Prostate gland (tissue), 2 donors: Measurements from ENCODE around the gene CYB5A. TPM values are rescaled to one million over a fixed set of nuclear protein-coding genes. Genes with fewer than 3 reads are reported as not detected.

Experiments used
- DNase-seq: peaks from one replicate; pipeline ENCODE4 v3.0.0-alpha.2; 2019; ENCODE audit warnings: low spot score
- H3K27ac ChIP-seq, 2 donors: fragments of 200-600 bp; sonication (generic); 2 replicates each; pipeline ENCODE4 v1.5.1; 2017 to 2019
- H3K27me3 ChIP-seq: fragments of 200-600 bp; sonication (generic); replicated peaks from 2 replicates; pipeline ENCODE4 v1.5.1; 2019; ENCODE audit not compliant: insufficient read depth
- H3K36me3 ChIP-seq, 2 donors: fragments of 200-600 bp; sonication (generic); 1 replicate in 1 of 2; 2 replicates in 1 of 2; pipeline versions ENCODE4 v1.5.1 to v1.8.1; 2017 to 2019
- H3K4me1 ChIP-seq: fragments of 200-600 bp; sonication (generic); replicated peaks from 2 replicates; pipeline ENCODE4 v1.5.1; 2019
- H3K4me3 ChIP-seq, 2 donors: fragments of 200-600 bp; sonication (generic); 2 replicates each; pipeline ENCODE4 v1.5.1; 2017 to 2019
- H3K9me3 ChIP-seq: fragments of 200-600 bp; sonication (generic); 2 replicates; pipeline ENCODE4 v1.5.1; 2017
- CTCF ChIP-seq, 4 experiments: fragments of 200-600 bp in 2 of 4; fragments of 450-650 bp in 2 of 4; sonication (generic) in 2 of 4; IDR thresholded peaks; 1 replicate in 3 of 4; 2 replicates in 1 of 4; pipeline ENCODE4 v1.5.1; 2016 to 2019; ENCODE audit warnings: antibody characterized with exemption in 4 of 4, mild to moderate bottlenecking in 2 of 4, moderate library complexity in 2 of 4
- POLR2A ChIP-seq: fragments of 450-650 bp; IDR thresholded peaks from one replicate; pipeline ENCODE4 v1.6.1; 2016; ENCODE audit warnings: antibody characterized with exemption, mild to moderate bottlenecking
- POLR2AphosphoS5 ChIP-seq: sonication (generic); formaldehyde crosslinking; IDR thresholded peaks from one replicate; pipeline ENCODE4 v1.6.1; 2017; ENCODE audit warnings: antibody characterized with exemption
- WGBS: methylation state at CpG from one replicate; pipeline ENCODE4 v1.1.5; 2018; 5-methylcytosine and 5-hydroxymethylcytosine counted together
- intact Hi-C: fragments of 100-400 bp; cut with DNase I; formaldehyde crosslinking; loops from one replicate; pipeline ENCODE4 v1.14.2; 2022
- total RNA-seq, 2 donors: library from RNA; depleted of rRNA; stranded (reverse); fragments of >200 nt; gene quantifications; one replicate each; pipeline ENCODE4 v1.1.0, GENCODE V29; 2016

CYB5A gene
- total RNA-seq, 2 donors from 2014 or later: 76.6 to 144 TPM

GRCh38 chr18:74265546-74266098 is 26.1 kb downstream of the CYB5A start:
- H3K27ac ChIP-seq: no peak overlapping the region
- no peaks in the 10 kb centered on the region for H3K27me3 ChIP-seq
- H3K4me1 ChIP-seq: no peaks in the 10 kb centered on the region
- H3K9me3 ChIP-seq: no peaks in the 10 kb centered on the region
- H3K36me3 ChIP-seq: no peaks in the 10 kb centered on the region
- no peak overlapping the region for H3K4me3 ChIP-seq
- TF ChIP-seq POLR2AphosphoS5: no peak
- TF ChIP-seq POLR2A: no peak
- no peak for TF ChIP-seq CTCF (IDR thresholded peaks at IDR 0.05)
- DNase-seq: no peak
- intact Hi-C loops: no loop called here
- WGBS: 75% methylated on average over 8 of the region's 8 CpGs

GRCh38 chr18:74264303-74265020 is 27.3 kb downstream of the CYB5A start:
- no peak for DNase-seq
- Histone ChIP-seq H3K27me3 (no peaks in the 10 kb centered on the region), H3K36me3 (no peaks in the 10 kb centered on the region), H3K4me3 (no peak overlapping the region), H3K4me1 (no peaks in the 10 kb centered on the region), H3K27ac (no peak overlapping the region), H3K9me3 (no peaks in the 10 kb centered on the region)
- no peak for TF ChIP-seq POLR2AphosphoS5
- no peak for TF ChIP-seq POLR2A
- TF ChIP-seq CTCF (IDR thresholded peaks at IDR 0.05): no peak
- WGBS: 74% methylated on average over 10 of the region's 10 CpGs
- intact Hi-C loops: no loop called here

GRCh38 chr18:74261053-74261713 is 30.6 kb downstream of the CYB5A start:
- H3K27me3 ChIP-seq: no peaks in the 10 kb centered on the region
- no peak overlapping the region for H3K4me3 ChIP-seq
- intact Hi-C loops: no loop called here
- no peaks in the 10 kb centered on the region for H3K4me1 ChIP-seq
- no peak for TF ChIP-seq CTCF (IDR thresholded peaks at IDR 0.05)
- no peak for TF ChIP-seq POLR2A
- no peak for TF ChIP-seq POLR2AphosphoS5
- peak overlapping the region in 1 of 2 donors; percentile 17 for H3K27ac ChIP-seq
- no peak for DNase-seq
- WGBS: 76% methylated on average over 6 of the region's 6 CpGs
- H3K36me3 ChIP-seq: no peaks in the 10 kb centered on the region
- no peaks in the 10 kb centered on the region for H3K9me3 ChIP-seq

GRCh38 chr18:74259347-74259746 is 32.4 kb downstream of the CYB5A start:
- Histone ChIP-seq H3K4me1 (no peaks in the 10 kb centered on the region), H3K36me3 (no peaks in the 10 kb centered on the region), H3K27ac (peak overlapping the region in 1 of 2 donors; percentile 17), H3K27me3 (no peaks in the 10 kb centered on the region), H3K9me3 (no peaks in the 10 kb centered on the region), H3K4me3 (no peak overlapping the region)
- TF ChIP-seq CTCF (IDR thresholded peaks at IDR 0.05): no peak
- no peak for TF ChIP-seq POLR2A
- TF ChIP-seq POLR2AphosphoS5: peak; percentile 21
- intact Hi-C loops: loop anchor here (10.0 kb wide), 1 partner anchor 75 kb away; no protein-coding TSS in a partner anchor
- 74% methylated on average over 4 of the region's 4 CpGs for WGBS
- DNase-seq: no peak
